Tibial artery (tissue), 4 donors: Measurements from ENCODE around the gene IFITM5.
A peak's percentile ranks its signal among the peaks of the same experiment; 100 is the strongest.

Source experiments
- DNase-seq, 2 donors: peaks; one replicate each; pipeline ENCODE4 v3.0.0-alpha.2; 2019
- H3K27ac ChIP-seq, 2 donors: fragments of 200-600 bp; sonication (generic) in 1 of 2; 1 replicate in 1 of 2; 2 replicates in 1 of 2; pipeline ENCODE4 v1.5.1; 2018 to 2019; ENCODE audit warnings: mild to moderate bottlenecking in 1 of 2
- H3K27me3 ChIP-seq, 2 donors: fragments of 200-600 bp; sonication (generic) in 1 of 2; one replicate each; pipeline versions ENCODE4 v1.5.1 to v1.6.0; 2016 to 2019
- H3K36me3 ChIP-seq, 3 donors: fragments of 200-600 bp; sonication (generic) in 2 of 3; one replicate each; pipeline ENCODE4 v1.5.1; 2016 to 2019; ENCODE audit warnings: mild to moderate bottlenecking in 2 of 3
- H3K4me1 ChIP-seq, 4 donors: fragments of 200-600 bp; sonication (generic) in 2 of 4; 1 replicate in 3 of 4; 2 replicates in 1 of 4; pipeline ENCODE4 v1.5.1; 2016 to 2019
- H3K4me3 ChIP-seq, 2 donors: fragments of 200-600 bp; sonication (generic) in 1 of 2; 1 replicate in 1 of 2; 2 replicates in 1 of 2; pipeline ENCODE4 v1.5.1; 2018 to 2019; ENCODE audit warnings: mild to moderate bottlenecking in 2 of 2
- H3K9me3 ChIP-seq, 3 donors: fragments of 200-600 bp; sonication (generic) in 1 of 3; one replicate each; pipeline ENCODE4 v1.5.1; 2016 to 2019
- intact Hi-C: fragments of 100-400 bp; cut with DNase I; formaldehyde crosslinking; loops from one replicate; pipeline ENCODE4 v1.15.0; 2023; ENCODE audit warnings: low total_unique reads
- TF ChIP-seq, protein P1 (sequence below), 2 experiments: fragments of 200-600 bp in 1 of 2; fragments of 450-650 bp in 1 of 2; IDR thresholded peaks; one replicate each; pipeline ENCODE4 v1.5.1; 2017 to 2019; ENCODE audit warnings: antibody characterized with exemption in 2 of 2, mild to moderate bottlenecking in 1 of 2, moderate library complexity in 1 of 2

The IFITM5 gene

DNA sequence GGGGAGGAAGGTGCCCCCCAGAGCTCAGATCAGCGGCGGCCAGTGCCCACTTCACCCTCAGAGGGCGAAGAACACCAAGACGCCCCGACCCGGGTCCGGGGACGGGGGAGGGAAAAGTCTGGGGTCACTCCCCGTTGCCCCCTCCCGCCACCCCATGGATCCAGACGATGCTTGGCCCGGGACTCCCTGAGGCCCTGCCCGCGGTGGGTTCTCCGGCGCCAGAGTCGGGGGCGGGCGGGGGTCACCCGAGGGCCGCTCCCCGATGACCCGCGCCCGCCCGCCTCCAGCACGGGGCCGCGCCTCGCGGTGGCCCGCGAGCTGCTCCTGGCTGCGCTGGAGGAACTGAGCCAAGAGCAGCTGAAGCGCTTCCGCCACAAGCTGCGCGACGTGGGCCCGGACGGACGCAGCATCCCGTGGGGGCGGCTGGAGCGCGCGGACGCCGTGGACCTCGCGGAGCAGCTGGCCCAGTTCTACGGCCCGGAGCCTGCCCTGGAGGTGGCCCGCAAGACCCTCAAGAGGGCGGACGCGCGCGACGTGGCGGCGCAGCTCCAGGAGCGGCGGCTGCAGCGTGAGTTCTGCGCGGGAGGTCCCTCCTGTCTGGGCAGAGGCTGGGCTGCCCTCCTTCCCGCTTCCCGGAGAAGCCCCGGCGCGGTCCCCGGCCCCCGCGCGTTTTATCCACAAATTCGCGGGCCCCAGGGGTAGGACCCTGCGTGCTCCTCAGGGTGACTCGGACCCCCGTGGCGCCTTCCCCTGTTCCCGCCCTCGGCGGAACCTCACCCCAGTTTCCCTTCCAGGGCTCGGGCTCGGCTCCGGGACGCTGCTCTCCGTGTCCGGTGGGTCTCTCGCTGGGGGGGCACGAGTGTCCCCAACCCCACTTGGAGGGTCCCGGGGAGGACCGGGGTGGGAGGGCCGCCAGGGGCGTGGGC is 20.0 kb downstream of the IFITM5 start:
- Histone ChIP-seq H3K36me3 (no peaks in the 10 kb centered on the region), H3K9me3 (no peaks in the 10 kb centered on the region), H3K4me3 (peak overlapping the region in 1 of 2 donors; percentile 38), H3K27me3 (peaks cover 0 to 67% of the 10 kb centered on the region in 2 donors), H3K4me1 (peaks cover 0 to 30% (median 16%) of the 10 kb centered on the region in 4 donors), H3K27ac (no peak overlapping the region)
- TF ChIP-seq, protein P1, sequence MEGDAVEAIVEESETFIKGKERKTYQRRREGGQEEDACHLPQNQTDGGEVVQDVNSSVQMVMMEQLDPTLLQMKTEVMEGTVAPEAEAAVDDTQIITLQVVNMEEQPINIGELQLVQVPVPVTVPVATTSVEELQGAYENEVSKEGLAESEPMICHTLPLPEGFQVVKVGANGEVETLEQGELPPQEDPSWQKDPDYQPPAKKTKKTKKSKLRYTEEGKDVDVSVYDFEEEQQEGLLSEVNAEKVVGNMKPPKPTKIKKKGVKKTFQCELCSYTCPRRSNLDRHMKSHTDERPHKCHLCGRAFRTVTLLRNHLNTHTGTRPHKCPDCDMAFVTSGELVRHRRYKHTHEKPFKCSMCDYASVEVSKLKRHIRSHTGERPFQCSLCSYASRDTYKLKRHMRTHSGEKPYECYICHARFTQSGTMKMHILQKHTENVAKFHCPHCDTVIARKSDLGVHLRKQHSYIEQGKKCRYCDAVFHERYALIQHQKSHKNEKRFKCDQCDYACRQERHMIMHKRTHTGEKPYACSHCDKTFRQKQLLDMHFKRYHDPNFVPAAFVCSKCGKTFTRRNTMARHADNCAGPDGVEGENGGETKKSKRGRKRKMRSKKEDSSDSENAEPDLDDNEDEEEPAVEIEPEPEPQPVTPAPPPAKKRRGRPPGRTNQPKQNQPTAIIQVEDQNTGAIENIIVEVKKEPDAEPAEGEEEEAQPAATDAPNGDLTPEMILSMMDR (IDR thresholded peaks at IDR 0.05): no peak
- intact Hi-C loops: no loop called here
- peak in 1 of 2 donors; percentile 61 for DNase-seq

DNA sequence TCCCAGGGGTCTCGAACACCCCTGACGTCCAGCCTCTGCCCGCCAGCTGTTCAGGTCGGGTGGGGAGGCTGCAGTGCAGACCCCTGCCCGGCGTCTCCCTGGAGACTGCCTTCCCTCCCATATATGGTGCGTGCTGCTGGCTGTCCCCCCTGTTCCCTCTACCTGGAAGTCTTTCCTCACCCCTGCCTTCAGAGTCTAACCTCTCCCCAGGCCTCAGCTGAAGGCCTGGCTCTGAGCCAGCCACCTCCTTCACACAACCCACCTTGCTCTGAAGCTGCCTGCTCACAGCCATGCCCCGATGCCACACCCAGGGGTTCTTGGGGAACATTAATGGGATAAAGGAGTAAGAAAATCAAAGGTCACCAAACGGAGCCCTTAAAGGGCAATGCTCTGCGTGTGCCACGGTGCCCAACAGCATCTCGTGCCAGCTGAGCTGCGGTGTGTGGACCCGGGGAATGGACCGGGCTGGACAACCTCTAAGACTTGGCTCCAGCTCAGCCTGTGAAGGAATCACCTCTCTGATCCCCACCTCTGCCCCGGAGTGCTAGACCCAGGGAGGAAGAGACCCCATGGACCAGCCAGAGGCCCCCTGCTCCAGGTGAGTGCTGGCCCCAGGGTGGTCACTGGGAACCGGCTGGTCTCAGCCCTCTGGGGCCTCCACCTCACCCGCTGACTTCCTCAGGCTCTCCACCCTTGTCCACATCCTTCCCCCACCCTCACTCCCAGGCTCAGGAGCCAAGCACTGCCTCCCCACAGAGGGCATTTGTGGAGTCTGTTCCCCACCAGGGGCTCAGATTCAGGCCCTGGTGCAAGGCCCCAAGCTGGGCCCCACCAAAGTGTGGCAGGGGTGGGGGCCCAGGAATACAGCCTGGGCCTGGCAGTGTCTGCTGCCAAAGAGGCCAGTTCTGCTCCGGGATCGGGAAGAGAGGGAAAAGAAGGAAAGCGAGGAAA is 21.1 kb downstream of the IFITM5 start, which contains the start of gene NLRP6:
NLRP6 (plus strand) TSS at position 407 of the 951 bp plus-strand sequence; CDS start at position 570, 163 bp downstream.
- H3K27me3 ChIP-seq: peaks cover 0 to 58% of the 10 kb centered on the region in 2 donors

DNA sequence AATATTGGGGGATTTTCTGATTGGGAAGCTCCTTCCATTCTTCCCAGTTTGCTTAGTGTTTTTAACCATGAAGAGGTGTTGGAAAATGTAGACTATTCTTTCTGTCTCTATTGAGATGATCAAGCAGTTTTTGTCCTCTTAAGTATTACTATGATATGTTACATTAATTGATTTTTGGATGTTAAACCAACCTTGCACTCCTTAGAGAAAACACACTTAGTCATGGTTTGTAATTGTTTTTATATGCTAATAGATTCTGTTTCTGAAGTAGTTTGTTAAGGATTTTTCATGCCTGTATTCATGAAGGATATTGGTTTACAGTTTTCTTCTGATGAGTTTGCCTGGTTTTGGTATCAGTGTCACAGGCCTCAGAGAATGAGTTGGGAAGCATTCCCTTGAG is 23.1 kb downstream of the IFITM5 start:
- Histone ChIP-seq H3K27me3 (peaks cover 0 to 57% of the 10 kb centered on the region in 2 donors), H3K4me1 (peaks cover 0 to 24% (median 15%) of the 10 kb centered on the region in 4 donors), H3K9me3 (no peaks in the 10 kb centered on the region), H3K4me3 (no peak overlapping the region), H3K36me3 (no peaks in the 10 kb centered on the region), H3K27ac (no peak overlapping the region)
- DNase-seq: no peak
- TF ChIP-seq, protein P1 (IDR thresholded peaks at IDR 0.05): no peak
- intact Hi-C loops: no loop called here

More for the DNA sequence above, 21.1 kb downstream of the IFITM5 start, which contains the start of gene NLRP6:
- H3K36me3 ChIP-seq: no peaks in the 10 kb centered on the region
- no peak within 1 kb of the TSS for H3K27ac ChIP-seq
- intact Hi-C loops: no loop called here
- peaks cover 0 to 30% (median 16%) of the 10 kb centered on the region in 4 donors for H3K4me1 ChIP-seq
- H3K4me3 ChIP-seq: peak within 1 kb of the TSS in 1 of 2 donors; percentile 38
- DNase-seq: peak in 1 of 2 donors; percentile 51
- TF ChIP-seq, protein P1 (IDR thresholded peaks at IDR 0.05): no peak
- no peaks in the 10 kb centered on the region for H3K9me3 ChIP-seq

DNA sequence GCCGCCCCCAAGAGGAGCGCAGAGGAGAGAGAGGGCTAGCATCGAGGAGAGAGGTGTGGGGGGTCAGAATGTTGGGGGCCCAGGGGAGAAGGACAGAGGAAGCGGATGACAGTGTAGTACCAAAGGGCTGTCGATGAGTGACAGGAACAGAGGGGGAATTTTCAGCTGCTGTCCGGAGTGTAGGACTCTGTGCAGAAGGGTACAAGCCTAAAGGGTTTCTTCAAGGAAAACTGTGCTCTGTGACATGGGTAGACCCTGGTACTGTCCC is 26.5 kb downstream of the IFITM5 start:
- intact Hi-C loops: no loop called here

More for the DNA sequence above, 26.5 kb downstream of the IFITM5 start:
- Histone ChIP-seq H3K27ac (no peak overlapping the region), H3K36me3 (no peaks in the 10 kb centered on the region), H3K4me3 (no peak overlapping the region), H3K9me3 (no peaks in the 10 kb centered on the region), H3K27me3 (peaks cover 0 to 40% of the 10 kb centered on the region in 2 donors), H3K4me1 (no peaks in the 10 kb centered on the region)
- DNase-seq: peak in 1 of 2 donors; percentile 45
- TF ChIP-seq, protein P1 (IDR thresholded peaks at IDR 0.05): no peak
